HepG2 (cell line): ENCODE data around the gene TMEM62. TPM values are rescaled to one million over a fixed set of nuclear protein-coding genes. Genes with fewer than 3 reads are reported as not detected.
"Not testable (repeated sequence)": the region's sequence is repeated elsewhere in the genome, so short reads cannot be mapped to it uniquely, and the experiment has no call there.

Source experiments
- ATAC-seq: fragments of 200-7000 bp; cut with Tn5 transposase; 3 replicates; pipeline ENCODE4 v1.9.1; 2020; ENCODE audit warnings: mild to moderate bottlenecking, moderate library complexity
- BruUV-seq: library from RNA; stranded (reverse); fragments of 400-500 nt; replicated peaks from 2 replicates; lab custom pipeline; 2021; lab: Mats Ljungman, UMichigan
- CTCF ChIA-PET: fragments of 300-600 bp; formaldehyde crosslinking; extraction: SDS; loops from one replicate; lab custom pipeline; 2021; ENCODE audit warnings: low total read pairs, inconsistent platforms, low intra/inter-chr PET ratio; lab: Yijun Ruan, JAX
- POLR2A ChIA-PET: fragments of 350-600 bp; sonication (Branson Sonifier 250); formaldehyde crosslinking; loops from one replicate; lab custom pipeline; 2020; ENCODE audit warnings: antibody characterized with exemption, inconsistent platforms; lab: Yijun Ruan, JAX
- DNase-seq: peaks from one replicate; pipeline ENCODE4 v3.0.0-alpha.2; 2015; ENCODE audit warnings: low spot score
- FAIRE-seq: peaks from 3 replicates; lab custom pipeline; 2011; peaks lifted over from hg19 to GRCh38; lab: Jason Lieb, UNC
- H2AFZ ChIP-seq: one replicate; pipeline ENCODE4 v1.6.1; 2011; ENCODE audit warnings: low read length, inconsistent platforms
- H3K27ac ChIP-seq: fragments of 300-600 bp; 3 replicates; pipeline ENCODE4 v1.8.0; 2011; ENCODE audit warnings: mixed run types, mild to moderate bottlenecking, mixed read lengths, low read length, inconsistent platforms; ENCODE audit not compliant: insufficient read depth; ENCODE audit errors: extremely low read length
- H3K27me3 ChIP-seq, 2 experiments: fragments of 200-600 bp in 1 of 2; 2 replicates in 1 of 2; 3 replicates in 1 of 2; pipeline versions ENCODE4 v1.6.0 to v1.8.0; 2011; ENCODE audit warnings: low read length in 2 of 2, mild to moderate bottlenecking in 2 of 2, moderate library complexity in 2 of 2, inconsistent platforms in 1 of 2; ENCODE audit not compliant: insufficient read depth in 2 of 2, control insufficient read depth in 1 of 2
- H3K36me3 ChIP-seq, 2 experiments: fragments of 200-600 bp in 1 of 2; replicated peaks in 1 of 2; 2 replicates in 1 of 2; 3 replicates in 1 of 2; pipeline versions ENCODE4 v1.5.1 to v1.8.0; 2011; ENCODE audit warnings: low read length in 2 of 2, inconsistent platforms in 1 of 2; ENCODE audit not compliant: insufficient read depth in 2 of 2, control insufficient read depth in 1 of 2
- H3K4me1 ChIP-seq: 2 replicates; pipeline ENCODE4 v1.5.1; 2012; ENCODE audit warnings: low read length, inconsistent platforms; ENCODE audit not compliant: insufficient read depth
- H3K4me2 ChIP-seq: 2 replicates; pipeline ENCODE4 v1.6.0; 2011; ENCODE audit warnings: low read depth, low read length, inconsistent platforms
- H3K4me3 ChIP-seq, 3 experiments: fragments of 200-600 bp in 1 of 3; sonication (generic), shearing (Covaris generic) in 1 of 3; replicated peaks in 1 of 3; 2 replicates each; pipeline ENCODE4 v1.5.1; 2011 to 2016; ENCODE audit warnings: low read length in 3 of 3, inconsistent platforms in 2 of 3, low read depth in 2 of 3, mild to moderate bottlenecking in 2 of 3, control low read depth in 1 of 3, mixed read lengths in 1 of 3; ENCODE audit not compliant: insufficient read depth in 1 of 3
- H3K79me2 ChIP-seq: one replicate; pipeline ENCODE4 v1.6.1; 2011; ENCODE audit warnings: low read length, inconsistent platforms; ENCODE audit not compliant: insufficient read depth
- H3K9ac ChIP-seq: 2 replicates; pipeline ENCODE4 v1.6.0; 2011; ENCODE audit warnings: mild to moderate bottlenecking, low read depth, low read length, inconsistent platforms; ENCODE audit not compliant: insufficient read depth
- H3K9me3 ChIP-seq: 2 replicates; pipeline ENCODE4 v1.5.1; 2012; ENCODE audit warnings: mild to moderate bottlenecking, low read length
- H4K20me1 ChIP-seq: 2 replicates; pipeline ENCODE4 v1.6.0; 2011; ENCODE audit warnings: inconsistent platforms, mild to moderate bottlenecking, low read length, moderate library complexity; ENCODE audit not compliant: insufficient read depth
- HNF4G ChIP-seq, 2 experiments: sonication (generic) in 1 of 2; formaldehyde crosslinking in 1 of 2; IDR thresholded peaks; 2 replicates each; pipeline versions ENCODE4 v1.4.0 to v1.6.1; 2011 to 2020; ENCODE audit warnings: borderline replicate concordance in 2 of 2, low read depth in 2 of 2, mild to moderate bottlenecking in 2 of 2, low read length in 1 of 2, missing genetic modification reagents in 1 of 2, moderate library complexity in 1 of 2
- RAD21 ChIP-seq: fragments of 450-650 bp; formaldehyde crosslinking; IDR thresholded peaks from 2 replicates; pipeline ENCODE4 v1.5.0; 2020; ENCODE audit warnings: mild to moderate bottlenecking
- SMC3 ChIP-seq: IDR thresholded peaks from 2 replicates; pipeline ENCODE4 v1.6.1; 2011; ENCODE audit warnings: low read length, improper control_type of control experiment
- STAG1 ChIP-seq: sonication (generic); formaldehyde crosslinking; IDR thresholded peaks from 2 replicates; pipeline ENCODE4 v1.4.0; 2020; ENCODE audit warnings: missing genetic modification reagents
- ZBTB49 ChIP-seq: sonication (generic); formaldehyde crosslinking; IDR thresholded peaks from 2 replicates; pipeline ENCODE4 v1.4.0; 2020; ENCODE audit warnings: missing genetic modification reagents, borderline replicate concordance
- ZNF576 ChIP-seq: sonication (generic); formaldehyde crosslinking; IDR thresholded peaks from 2 replicates; pipeline ENCODE4 v1.4.0; 2020; ENCODE audit warnings: mild to moderate bottlenecking, missing genetic modification reagents
- WGBS: methylation state at CpG from one replicate; pipeline ENCODE4 v1.1.6; 2017; ENCODE audit warnings: low lambda C conversion rate; 5-methylcytosine and 5-hydroxymethylcytosine counted together
- in situ Hi-C: cut with HindIII; loops from 2 replicates; pipeline ENCODE4 v1.10.0; 2017; ENCODE audit warnings: low pct_unique_long_range_greater_than_20kb; ENCODE audit not compliant: extremely low pct_ligation_motif_present
- intact Hi-C: fragments of 100-400 bp; cut with micrococcal nuclease; formaldehyde crosslinking; loops from one replicate; pipeline ENCODE4 v1.10.0; 2022; ENCODE audit not compliant: unreplicated experiment
- polyA plus RNA-seq, 8 experiments: library from polyadenylated mRNA; depleted of rRNA in 3 of 8; stranded (reverse) in 7 of 8; unstranded in 1 of 8; fragments of >200 nt; fragmentation: Illumina TruSeq in 4 of 8; extraction: Trizol in 4 of 8; gene quantifications; 2 replicates each; pipeline versions ENCODE4 v1.2.1 to v1.2.3, GENCODE V29; 2011 to 2016; ENCODE audit warnings: low read depth in 4 of 8, missing spikeins in 1 of 8, mixed read lengths in 1 of 8; ENCODE audit not compliant: insufficient read depth in 1 of 8
- total RNA-seq, 5 experiments: library from RNA; depleted of rRNA; stranded (reverse); fragments of >200 nt; fragmentation: Illumina TruSeq; extraction: Trizol; gene quantifications; 2 replicates each; pipeline ENCODE4 v1.2.3, GENCODE V29; 2016; ENCODE audit warnings: low read depth in 1 of 5
- TF ChIP-seq, protein P1 (sequence below): sonication (generic); formaldehyde crosslinking; IDR thresholded peaks from 2 replicates; pipeline ENCODE4 v1.5.0; 2020; ENCODE audit warnings: missing genetic modification reagents
- TF ChIP-seq, protein P2 (sequence below): sonication (generic); formaldehyde crosslinking; IDR thresholded peaks from 2 replicates; pipeline ENCODE4 v1.5.0; 2020; ENCODE audit warnings: mild to moderate bottlenecking, missing genetic modification reagents, moderate library complexity

The TMEM62 gene
- total and polyA plus RNA-seq, 2 of the 13 experiments (the other 11 are each of a cell fraction or from before 2014, with no cell fraction given), result 14.2 to 20.9 TPM

- Histone ChIP-seq H3K9me3 (no peaks in the 10 kb centered on the region), H3K4me1 (0 out of 2 replicates have a peak, but pooled peaks cover 11% of the 10 kb centered on the region), H4K20me1 (no peaks in the 10 kb centered on the region), H2AFZ (no peak overlapping the region), H3K4me3 (no peak overlapping the region), H3K27ac (no peak overlapping the region), H3K79me2 (no peaks in the 10 kb centered on the region), H3K9ac (no peak overlapping the region), H3K36me3 (no peaks in the 10 kb centered on the region), H3K4me2 (peak overlapping the region; percentile 5; the same call in 1 of the 2 replicates), H3K27me3 (peaks cover 0 to 8% of the 10 kb centered on the region in 2 experiments; a peak in 3 of 5 replicates)
- ChIA-PET CTCF (interaction anchor here (1.1 to 2.7 kb wide), 3 partner anchors 43 to 63 kb away, joined by 4 to 45 read pairs (median 6); no protein-coding TSS in a partner anchor), POLR2A (interaction anchor here (1.0 kb wide), 1 partner anchor 16 kb away, joined by 3 read pairs; no protein-coding TSS in a partner anchor)
- FAIRE-seq (peak; percentile 68), ATAC-seq (peak; percentile 97), DNase-seq (peak; percentile 63)
- intact Hi-C loops (loop anchor here (1.0 kb wide), 1 partner anchor 60 kb away; no protein-coding TSS in a partner anchor), in situ Hi-C loops (no loop called here)
- peak; percentile 86 for TF ChIP-seq STAG1 (CRISPR knock-in tag)
- peak; percentile 77; the same call in 1 of the 2 replicates for TF ChIP-seq ZNF576 (CRISPR knock-in tag)
- no peak for TF ChIP-seq ZBTB49
- peak; percentile 94 for TF ChIP-seq SMC3
- TF ChIP-seq HNF4G (IDR thresholded peaks at IDR 0.05; ENCODE audit: borderline replicate concordance, low read depth, low read length), result no peak
- no peak for TF ChIP-seq HNF4G (CRISPR knock-in tag; IDR thresholded peaks at IDR 0.05; ENCODE audit: borderline replicate concordance, low read depth)
- TF ChIP-seq, protein P1, sequence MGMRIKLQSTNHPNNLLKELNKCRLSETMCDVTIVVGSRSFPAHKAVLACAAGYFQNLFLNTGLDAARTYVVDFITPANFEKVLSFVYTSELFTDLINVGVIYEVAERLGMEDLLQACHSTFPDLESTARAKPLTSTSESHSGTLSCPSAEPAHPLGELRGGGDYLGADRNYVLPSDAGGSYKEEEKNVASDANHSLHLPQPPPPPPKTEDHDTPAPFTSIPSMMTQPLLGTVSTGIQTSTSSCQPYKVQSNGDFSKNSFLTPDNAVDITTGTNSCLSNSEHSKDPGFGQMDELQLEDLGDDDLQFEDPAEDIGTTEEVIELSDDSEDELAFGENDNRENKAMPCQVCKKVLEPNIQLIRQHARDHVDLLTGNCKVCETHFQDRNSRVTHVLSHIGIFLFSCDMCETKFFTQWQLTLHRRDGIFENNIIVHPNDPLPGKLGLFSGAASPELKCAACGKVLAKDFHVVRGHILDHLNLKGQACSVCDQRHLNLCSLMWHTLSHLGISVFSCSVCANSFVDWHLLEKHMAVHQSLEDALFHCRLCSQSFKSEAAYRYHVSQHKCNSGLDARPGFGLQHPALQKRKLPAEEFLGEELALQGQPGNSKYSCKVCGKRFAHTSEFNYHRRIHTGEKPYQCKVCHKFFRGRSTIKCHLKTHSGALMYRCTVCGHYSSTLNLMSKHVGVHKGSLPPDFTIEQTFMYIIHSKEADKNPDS (CRISPR knock-in tag), result no peak
- TF ChIP-seq, protein P2, sequence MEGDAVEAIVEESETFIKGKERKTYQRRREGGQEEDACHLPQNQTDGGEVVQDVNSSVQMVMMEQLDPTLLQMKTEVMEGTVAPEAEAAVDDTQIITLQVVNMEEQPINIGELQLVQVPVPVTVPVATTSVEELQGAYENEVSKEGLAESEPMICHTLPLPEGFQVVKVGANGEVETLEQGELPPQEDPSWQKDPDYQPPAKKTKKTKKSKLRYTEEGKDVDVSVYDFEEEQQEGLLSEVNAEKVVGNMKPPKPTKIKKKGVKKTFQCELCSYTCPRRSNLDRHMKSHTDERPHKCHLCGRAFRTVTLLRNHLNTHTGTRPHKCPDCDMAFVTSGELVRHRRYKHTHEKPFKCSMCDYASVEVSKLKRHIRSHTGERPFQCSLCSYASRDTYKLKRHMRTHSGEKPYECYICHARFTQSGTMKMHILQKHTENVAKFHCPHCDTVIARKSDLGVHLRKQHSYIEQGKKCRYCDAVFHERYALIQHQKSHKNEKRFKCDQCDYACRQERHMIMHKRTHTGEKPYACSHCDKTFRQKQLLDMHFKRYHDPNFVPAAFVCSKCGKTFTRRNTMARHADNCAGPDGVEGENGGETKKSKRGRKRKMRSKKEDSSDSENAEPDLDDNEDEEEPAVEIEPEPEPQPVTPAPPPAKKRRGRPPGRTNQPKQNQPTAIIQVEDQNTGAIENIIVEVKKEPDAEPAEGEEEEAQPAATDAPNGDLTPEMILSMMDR (CRISPR knock-in tag), result peak; percentile 85
- peak; percentile 60; the same call in 1 of the 2 replicates for TF ChIP-seq RAD21
- BruUV-seq, result no TSS peak
- 37% methylated on average over 16 of the region's 16 CpGs for WGBS
These were observed 92.0 kb downstream of the TMEM62 start for GRCh38 chr15:43225201-43225949.

DNA sequence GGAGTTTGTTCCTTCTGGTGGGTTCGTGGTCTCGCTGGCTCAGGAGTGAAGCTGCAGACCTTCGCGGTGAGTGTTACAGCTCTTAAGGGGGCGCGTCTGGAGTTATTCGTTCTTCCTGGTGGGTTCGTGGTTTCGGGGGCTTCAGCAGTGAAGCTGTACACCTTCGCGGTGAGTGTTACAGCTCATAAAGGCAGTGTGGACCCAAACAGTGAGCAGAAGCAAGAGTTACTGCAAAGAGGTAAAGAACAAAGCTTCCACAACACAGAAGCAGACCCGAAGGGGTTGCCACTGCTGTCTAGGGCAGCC is 92.5 kb downstream of the TMEM62 start:
- H3K4me2 ChIP-seq, in situ Hi-C loops, BruUV-seq, H3K4me3 ChIP-seq, H4K20me1 ChIP-seq, ATAC-seq, H2AFZ ChIP-seq, FAIRE-seq, H3K36me3 ChIP-seq, H3K9ac ChIP-seq, H3K27ac ChIP-seq, DNase-seq, H3K79me2 ChIP-seq, H3K9me3 ChIP-seq: not testable (repeated sequence)
- ChIA-PET POLR2A (interaction anchor here (1.0 kb wide), 1 partner anchor 17 kb away, joined by 3 read pairs; no protein-coding TSS in a partner anchor), CTCF (interaction anchor here (1.1 to 2.7 kb wide), 3 partner anchors 43 to 62 kb away, joined by 4 to 45 read pairs (median 6); no protein-coding TSS in a partner anchor)
- WGBS, result 79% methylated on average over 12 of the region's 12 CpGs
- Histone ChIP-seq H3K4me1 (0 out of 2 replicates have a peak, but pooled peaks cover 11% of the 10 kb centered on the region), H3K27me3 (peaks cover 0 to 13% of the 10 kb centered on the region in 2 experiments; a peak in 3 of 5 replicates)
- intact Hi-C loops, result loop anchor here (1.0 kb wide), 1 partner anchor 59 kb away; no protein-coding TSS in a partner anchor
